Suprapubic skin (tissue), 4 donors: ENCODE results near the gene BNC2. TPM values are rescaled to one million over a fixed set of nuclear protein-coding genes. Genes with fewer than 3 reads are reported as not detected.
A peak's percentile ranks its signal among the peaks of the same experiment; 100 is the strongest.

Experiments used
- DNase-seq, 2 donors: peaks; one replicate each; pipeline ENCODE4 v3.0.0-alpha.2; 2019; ENCODE audit warnings: low spot score in 2 of 2
- H3K27ac ChIP-seq: fragments of 200-600 bp; sonication (generic); one replicate; pipeline ENCODE4 v1.5.1; 2019
- H3K27me3 ChIP-seq: fragments of 200-600 bp; sonication (generic); one replicate; pipeline ENCODE4 v1.5.1; 2019
- H3K36me3 ChIP-seq: fragments of 200-600 bp; sonication (generic); one replicate; pipeline ENCODE4 v1.5.1; 2019
- H3K4me1 ChIP-seq: fragments of 200-600 bp; sonication (generic); one replicate; pipeline ENCODE4 v1.5.1; 2019
- H3K4me3 ChIP-seq: fragments of 200-600 bp; sonication (generic); one replicate; pipeline ENCODE4 v1.5.1; 2019; ENCODE audit warnings: mild to moderate bottlenecking
- H3K9me3 ChIP-seq: fragments of 200-600 bp; sonication (generic); one replicate; pipeline ENCODE4 v1.5.1; 2019
- EP300 ChIP-seq: sonication (generic); formaldehyde crosslinking; IDR thresholded peaks from one replicate; pipeline ENCODE4 v1.6.1; 2017; ENCODE audit warnings: antibody characterized with exemption
- POLR2A ChIP-seq, 2 donors: fragments of 450-650 bp; IDR thresholded peaks; one replicate each; pipeline ENCODE4 v1.6.1; 2017; ENCODE audit warnings: antibody characterized with exemption in 2 of 2, mild to moderate bottlenecking in 2 of 2, moderate library complexity in 2 of 2
- POLR2AphosphoS5 ChIP-seq, 3 donors: sonication (generic); formaldehyde crosslinking; IDR thresholded peaks; one replicate each; pipeline ENCODE4 v1.6.1; 2017; ENCODE audit warnings: antibody characterized with exemption in 3 of 3
- WGBS: methylation state at CpG from one replicate; pipeline ENCODE4 v1.1.5; 2018; 5-methylcytosine and 5-hydroxymethylcytosine counted together
- total RNA-seq, 4 donors: library from RNA; depleted of rRNA; stranded (reverse); fragments of >200 nt; gene quantifications; one replicate each; pipeline ENCODE4 v1.1.0, GENCODE V29; 2016
- TF ChIP-seq, protein P1 (sequence below), 2 donors: fragments of 200-600 bp in 1 of 2; fragments of 450-650 bp in 1 of 2; sonication (generic) in 1 of 2; IDR thresholded peaks; one replicate each; pipeline ENCODE4 v1.5.1; 2016 to 2019; ENCODE audit warnings: antibody characterized with exemption in 2 of 2, mild to moderate bottlenecking in 1 of 2, moderate library complexity in 1 of 2

Gene BNC2
- total RNA-seq, 4 donors from 2014 or later, result 6.5 to 12.3 (median 8.9) TPM

DNA sequence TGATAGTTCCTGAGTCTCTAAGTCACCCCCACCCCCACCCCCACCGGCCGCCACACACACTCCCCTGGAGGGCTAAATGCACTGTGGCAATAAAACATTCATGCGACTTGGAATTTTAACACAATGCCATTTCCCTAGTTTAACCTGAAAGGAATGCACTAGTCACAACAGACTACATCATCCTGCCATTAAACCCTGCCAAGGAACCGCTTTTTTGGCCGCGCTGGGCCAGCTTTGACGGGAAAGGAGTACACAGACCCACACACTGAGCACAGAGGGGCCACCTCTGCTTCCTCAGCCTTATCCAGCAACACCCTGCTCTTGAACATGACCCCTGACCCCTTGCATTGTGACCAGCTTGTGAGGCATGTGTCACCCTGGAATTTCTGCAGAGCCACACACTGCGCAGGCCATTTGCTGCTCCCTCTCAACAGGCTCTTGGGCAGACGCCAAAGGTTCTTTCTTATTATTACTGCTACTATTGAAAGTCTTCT, 165.3 kb downstream of the BNC2 start:
- Histone ChIP-seq H3K9me3 (no peaks in the 10 kb centered on the region), H3K36me3 (no peaks in the 10 kb centered on the region), H3K27me3 (no peaks in the 10 kb centered on the region), H3K4me1 (peaks cover 28% of the 10 kb centered on the region), H3K27ac (peak overlapping the region; percentile 85), H3K4me3 (peak overlapping the region; percentile 26)
- peak in 2 of 3 donors; percentile 42 to 54 for TF ChIP-seq POLR2AphosphoS5 (IDR thresholded peaks at IDR 0.05)
- no peak for TF ChIP-seq POLR2A (IDR thresholded peaks at IDR 0.05)
- WGBS, result 49% methylated on average over 9 of the region's 9 CpGs
- DNase-seq, result peak; percentile 82 to 88

DNA sequence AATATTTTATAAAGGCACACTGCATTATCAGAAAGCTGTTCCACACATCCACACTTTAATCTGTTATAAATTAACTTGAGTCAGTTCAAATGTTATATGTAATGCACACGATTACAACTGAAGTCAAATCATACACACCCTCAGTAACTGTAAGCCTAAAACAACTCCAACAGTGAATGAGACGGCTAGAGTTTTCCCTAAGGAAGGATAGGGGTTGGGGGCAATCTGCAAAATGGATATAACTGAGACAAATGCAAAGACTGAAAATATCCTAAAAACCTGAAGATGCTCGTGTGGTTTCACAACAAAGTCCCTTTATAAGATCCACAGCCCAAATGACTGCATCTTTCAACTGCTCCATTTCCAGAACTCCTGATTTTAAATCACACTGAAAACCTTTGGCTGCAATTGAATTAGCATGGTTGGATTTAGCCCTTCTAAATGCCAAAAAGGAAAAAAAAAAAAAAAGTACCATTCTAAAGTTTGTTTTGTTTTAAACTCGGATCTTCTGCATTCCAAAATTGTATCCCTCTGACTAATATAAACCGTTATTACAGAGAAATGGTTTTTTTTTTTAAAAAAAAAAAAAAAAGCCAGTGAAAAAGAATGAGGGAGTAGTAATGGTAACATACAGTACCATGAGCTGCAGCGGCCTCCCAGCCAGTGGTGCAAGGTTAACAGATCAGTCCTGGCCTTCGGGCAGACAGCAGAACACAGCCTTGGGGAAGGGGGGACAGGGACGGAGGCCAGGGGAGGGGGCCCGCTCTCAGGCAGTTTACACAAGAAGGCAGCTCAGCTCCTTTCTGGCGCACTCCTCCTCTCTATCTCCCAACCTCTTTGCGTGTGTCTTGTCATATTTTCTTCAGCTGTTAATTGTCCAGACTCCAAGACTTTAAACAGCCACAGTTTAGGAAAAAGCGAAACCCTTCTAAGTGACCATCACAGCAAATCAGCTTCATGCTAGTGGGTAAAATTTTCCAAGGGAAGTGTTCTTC, 166.1 kb downstream of the BNC2 start:
- H3K4me3 ChIP-seq, result peak overlapping the region; percentile 26
- H3K4me1 ChIP-seq, result peaks cover 28% of the 10 kb centered on the region
- no peaks in the 10 kb centered on the region for H3K27me3 ChIP-seq
- H3K27ac ChIP-seq, result peak overlapping the region; percentile 85
- H3K9me3 ChIP-seq, result no peaks in the 10 kb centered on the region
- no peaks in the 10 kb centered on the region for H3K36me3 ChIP-seq
- no peak for TF ChIP-seq EP300
- 44% methylated on average over 12 of the region's 12 CpGs for WGBS
- DNase-seq, result peak in 1 of 2 donors; percentile 71

DNA sequence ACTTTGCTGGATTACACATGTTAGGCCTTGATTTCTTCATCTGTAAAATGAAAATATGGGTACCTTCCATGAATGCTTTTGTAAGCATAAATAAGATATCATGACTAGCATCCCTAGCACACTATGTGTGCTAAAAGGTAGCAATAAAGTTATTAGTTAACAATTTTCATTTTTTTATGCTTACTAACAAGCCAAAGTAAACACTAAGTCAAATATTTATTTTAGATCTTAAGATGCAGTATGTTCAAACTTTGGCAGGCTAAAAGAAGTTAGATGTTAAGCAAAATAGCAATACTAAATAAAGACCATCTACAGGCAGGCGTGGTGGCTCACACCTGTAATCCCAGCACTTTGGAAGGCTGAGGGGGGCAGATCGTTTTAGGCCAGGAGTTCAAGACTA, 169.1 kb downstream of the BNC2 start:
- Histone ChIP-seq H3K4me1 (peaks cover 23% of the 10 kb centered on the region), H3K36me3 (no peaks in the 10 kb centered on the region), H3K9me3 (no peaks in the 10 kb centered on the region), H3K27ac (no peak overlapping the region), H3K27me3 (no peaks in the 10 kb centered on the region), H3K4me3 (no peak overlapping the region)
- DNase-seq, result no peak
- TF ChIP-seq POLR2A (IDR thresholded peaks at IDR 0.05) (no peak), EP300 (no peak), POLR2AphosphoS5 (IDR thresholded peaks at IDR 0.05) (no peak)
- TF ChIP-seq, protein P1, sequence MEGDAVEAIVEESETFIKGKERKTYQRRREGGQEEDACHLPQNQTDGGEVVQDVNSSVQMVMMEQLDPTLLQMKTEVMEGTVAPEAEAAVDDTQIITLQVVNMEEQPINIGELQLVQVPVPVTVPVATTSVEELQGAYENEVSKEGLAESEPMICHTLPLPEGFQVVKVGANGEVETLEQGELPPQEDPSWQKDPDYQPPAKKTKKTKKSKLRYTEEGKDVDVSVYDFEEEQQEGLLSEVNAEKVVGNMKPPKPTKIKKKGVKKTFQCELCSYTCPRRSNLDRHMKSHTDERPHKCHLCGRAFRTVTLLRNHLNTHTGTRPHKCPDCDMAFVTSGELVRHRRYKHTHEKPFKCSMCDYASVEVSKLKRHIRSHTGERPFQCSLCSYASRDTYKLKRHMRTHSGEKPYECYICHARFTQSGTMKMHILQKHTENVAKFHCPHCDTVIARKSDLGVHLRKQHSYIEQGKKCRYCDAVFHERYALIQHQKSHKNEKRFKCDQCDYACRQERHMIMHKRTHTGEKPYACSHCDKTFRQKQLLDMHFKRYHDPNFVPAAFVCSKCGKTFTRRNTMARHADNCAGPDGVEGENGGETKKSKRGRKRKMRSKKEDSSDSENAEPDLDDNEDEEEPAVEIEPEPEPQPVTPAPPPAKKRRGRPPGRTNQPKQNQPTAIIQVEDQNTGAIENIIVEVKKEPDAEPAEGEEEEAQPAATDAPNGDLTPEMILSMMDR (IDR thresholded peaks at IDR 0.05), result no peak
- WGBS, result 77% methylated on average over 2 of the region's 2 CpGs

DNA sequence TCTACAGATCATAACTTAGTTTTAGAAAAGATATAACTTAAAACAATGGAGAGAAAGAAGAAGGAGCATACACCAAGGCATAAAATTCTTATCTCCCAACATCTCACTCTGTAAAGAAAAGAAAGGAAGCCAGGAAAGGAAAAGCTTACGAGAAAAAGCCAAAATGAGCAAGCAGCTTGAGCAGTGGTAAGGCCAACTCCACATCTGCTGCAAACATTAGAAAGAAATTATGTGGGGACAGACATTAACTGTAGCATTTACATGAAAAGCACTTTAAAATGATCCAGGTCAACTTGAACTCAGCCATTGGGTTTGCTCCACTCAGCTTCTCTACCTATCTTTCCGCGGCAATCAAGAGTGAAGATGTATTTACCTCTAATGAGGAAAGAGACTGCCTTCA, 176.9 kb downstream of the BNC2 start:
- no peak for TF ChIP-seq POLR2AphosphoS5 (IDR thresholded peaks at IDR 0.05)
- TF ChIP-seq EP300, result no peak
- no peak for TF ChIP-seq POLR2A (IDR thresholded peaks at IDR 0.05)
- TF ChIP-seq, protein P1 (IDR thresholded peaks at IDR 0.05), result no peak
- Histone ChIP-seq H3K36me3 (no peaks in the 10 kb centered on the region), H3K4me3 (no peak overlapping the region), H3K9me3 (no peaks in the 10 kb centered on the region), H3K27ac (no peak overlapping the region), H3K4me1 (peaks cover 2% of the 10 kb centered on the region), H3K27me3 (no peaks in the 10 kb centered on the region)
- DNase-seq, result no peak
- 78% methylated on average over 3 of the region's 3 CpGs for WGBS

DNA sequence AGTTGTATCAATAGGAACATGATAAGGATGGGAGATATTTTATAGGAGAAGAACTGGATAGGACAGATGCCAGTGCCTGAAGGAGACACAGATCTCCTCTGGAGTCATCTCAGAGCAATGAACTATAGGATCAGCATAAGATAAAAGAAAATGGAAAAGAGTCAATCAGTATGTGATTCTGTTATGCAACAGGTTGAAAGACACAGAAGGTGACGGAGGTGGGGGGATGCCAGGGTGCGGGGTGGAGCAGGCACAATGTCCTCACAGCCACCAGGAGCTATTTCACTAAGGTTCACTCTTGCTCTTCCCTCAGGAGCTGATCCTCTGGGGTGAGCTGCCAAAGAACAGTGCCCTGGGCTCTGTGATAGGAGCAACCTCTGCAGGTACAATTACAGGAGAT, 179.8 kb downstream of the BNC2 start:
- H3K4me1 ChIP-seq, result peaks cover 2% of the 10 kb centered on the region
- H3K9me3 ChIP-seq, result no peaks in the 10 kb centered on the region
- no peak overlapping the region for H3K4me3 ChIP-seq
- TF ChIP-seq EP300 (no peak), POLR2A (IDR thresholded peaks at IDR 0.05) (no peak), POLR2AphosphoS5 (IDR thresholded peaks at IDR 0.05) (no peak)
- TF ChIP-seq, protein P1 (IDR thresholded peaks at IDR 0.05), result no peak
- H3K36me3 ChIP-seq, result no peaks in the 10 kb centered on the region
- H3K27ac ChIP-seq, result no peak overlapping the region
- DNase-seq, result no peak
- WGBS, result 74% methylated on average over 2 of the region's 2 CpGs
- H3K27me3 ChIP-seq, result no peaks in the 10 kb centered on the region

DNA sequence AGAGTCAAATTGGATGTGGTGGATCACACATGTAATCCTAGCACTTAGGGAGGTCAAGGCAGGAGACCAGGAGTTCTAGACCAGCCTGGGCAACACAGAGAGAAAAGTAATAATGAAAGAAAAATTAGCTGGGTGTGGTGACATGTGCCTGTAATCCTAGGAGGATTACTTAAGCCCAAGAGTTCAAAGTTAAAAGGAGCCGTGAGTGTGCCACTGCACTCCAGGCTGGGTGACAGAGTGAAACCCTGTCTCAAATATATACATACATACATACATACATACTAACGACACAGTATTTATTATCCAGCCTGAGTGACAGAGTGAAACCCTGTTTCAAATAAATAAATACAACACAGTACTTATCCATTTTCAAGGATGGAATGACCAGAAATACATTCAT, 180.3 kb downstream of the BNC2 start:
- H3K27me3 ChIP-seq, result no peaks in the 10 kb centered on the region
- 39% methylated on average over 2 of the region's 2 CpGs for WGBS
- no peaks in the 10 kb centered on the region for H3K36me3 ChIP-seq
- H3K4me1 ChIP-seq, result peaks cover 2% of the 10 kb centered on the region
- no peak overlapping the region for H3K27ac ChIP-seq
- no peak for DNase-seq
- no peak overlapping the region for H3K4me3 ChIP-seq
- no peak for TF ChIP-seq POLR2AphosphoS5 (IDR thresholded peaks at IDR 0.05)
- TF ChIP-seq POLR2A (IDR thresholded peaks at IDR 0.05), result no peak
- TF ChIP-seq, protein P1 (IDR thresholded peaks at IDR 0.05), result no peak
- TF ChIP-seq EP300, result no peak
- H3K9me3 ChIP-seq, result no peaks in the 10 kb centered on the region
